HG02571 (cell line): ENCODE data around the gene IL21R.

Experiments used
- ATAC-seq: cut with Tn5 transposase; IDR thresholded peaks from one replicate; pipeline ENCODE4 v1.9.1; 2021; ENCODE audit warnings: mild to moderate bottlenecking, moderate library complexity; ENCODE audit not compliant: unreplicated experiment

The IL21R gene

GRCh38 chr16:27462200-27462845, 60.3 kb downstream of the IL21R start:
- no peak for ATAC-seq

- ATAC-seq = no peak
These were observed 61.1 kb downstream of the IL21R start for GRCh38 chr16:27462846-27463682.

GRCh38 chr16:27463741-27464591, 62.0 kb downstream of the IL21R start:
- ATAC-seq = no peak

GRCh38 chr16:27464626-27465482, 62.9 kb downstream of the IL21R start:
- ATAC-seq = no peak

GRCh38 chr16:27465483-27465879, 63.5 kb downstream of the IL21R start:
- no peak for ATAC-seq

GRCh38 chr16:27468941-27469531, 67.1 kb downstream of the IL21R start:
- ATAC-seq = no peak

- ATAC-seq = no peak
These were observed 68.8 kb downstream of the IL21R start for GRCh38 chr16:27470567-27471431.

GRCh38 chr16:27471661-27472060, 69.7 kb downstream of the IL21R start:
- ATAC-seq = no peak

GRCh38 chr16:27472091-27473020, 70.4 kb downstream of the IL21R start:
- no peak for ATAC-seq

- ATAC-seq = no peak
These were observed 71.3 kb downstream of the IL21R start for GRCh38 chr16:27473101-27473900.

GRCh38 chr16:27474041-27474440, 72.1 kb downstream of the IL21R start:
- ATAC-seq = no peak

- ATAC-seq = no peak
These were observed 72.9 kb downstream of the IL21R start for GRCh38 chr16:27474921-27475320.

GRCh38 chr16:27475561-27475960, 73.6 kb downstream of the IL21R start:
- no peak for ATAC-seq

GRCh38 chr16:27476240-27476639, 74.3 kb downstream of the IL21R start:
- no peak for ATAC-seq

- no peak for ATAC-seq
These were observed 78.8 kb downstream of the IL21R start for GRCh38 chr16:27480761-27481160.

GRCh38 chr16:27481282-27481934, 79.4 kb downstream of the IL21R start:
- no peak for ATAC-seq
